Measurements from ENCODE around the gene CITED4. TPM values are rescaled to one million over a fixed set of nuclear protein-coding genes. Genes with fewer than 3 reads are reported as not detected.

Gene CITED4
- total and polyA plus RNA-seq, 9 of the 15 experiments (the other 6 are each of a cell fraction or from before 2014, with no cell fraction given) = 0.11 to 1.2 (median 0.17) TPM; not detected in 2

DNA sequence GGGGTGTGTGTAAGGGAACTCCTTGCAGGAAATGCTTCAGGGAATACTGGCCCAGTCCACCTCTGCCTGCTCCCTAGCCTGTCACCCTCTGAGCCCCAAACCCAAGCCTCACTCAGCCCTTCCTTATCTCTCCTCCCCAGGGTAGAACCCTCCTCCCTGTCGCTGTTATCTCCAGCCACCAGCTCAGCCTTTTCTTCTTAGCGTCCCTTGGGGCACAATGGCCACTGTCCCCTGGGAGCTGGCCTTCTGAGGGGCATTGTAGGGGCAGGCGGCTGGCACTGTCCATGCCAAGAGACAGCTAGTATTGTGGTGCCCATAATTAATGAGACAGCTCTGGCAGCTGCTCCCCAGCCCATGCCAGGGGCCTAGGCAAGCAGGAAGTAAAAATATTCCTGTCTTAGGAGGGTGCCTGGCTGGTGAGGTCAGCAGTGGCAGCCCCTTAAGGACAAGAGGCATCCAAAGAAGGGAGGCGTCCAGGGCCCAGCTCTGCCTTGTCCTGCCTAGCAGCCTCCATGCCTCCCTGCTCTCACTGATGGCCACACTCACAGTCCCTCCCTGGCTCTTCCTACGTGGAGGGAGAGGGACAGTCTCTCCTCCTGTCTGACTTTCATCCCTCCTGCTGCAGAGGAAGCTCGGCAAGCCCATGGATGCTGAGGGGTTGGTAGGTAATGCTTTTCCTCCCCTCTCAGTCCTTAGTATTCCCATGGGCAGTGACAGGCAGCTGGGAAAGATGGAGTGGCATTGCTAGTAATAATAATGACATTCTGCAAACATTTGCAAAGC, 41.1 kb downstream of the CITED4 start (continued):
- TF ChIP-seq ETS2 (tag; IDR thresholded peaks at IDR 0.05; ENCODE audit: borderline replicate concordance, poor library complexity, severe bottlenecking) = no peak
- peak; percentile 32; the same call in 1 of the 2 replicates for TF ChIP-seq ZSCAN29 (IDR thresholded peaks at IDR 0.05)
- peak; percentile 79; the same call in 1 of the 2 replicates for TF ChIP-seq PHF21A (IDR thresholded peaks at IDR 0.05; ENCODE audit: borderline replicate concordance, low read depth)
- no peak for TF ChIP-seq ZNF407 (IDR thresholded peaks at IDR 0.05; ENCODE audit: low read depth)
- peak; percentile 91 for TF ChIP-seq ZNF766 (CRISPR knock-in tag; conservative IDR thresholded peaks at IDR 0.05)
- peak; percentile 98 for TF ChIP-seq NBN (IDR thresholded peaks at IDR 0.05; ENCODE audit: low read depth)
- no peak; the same call in 1 of the 2 replicates for TF ChIP-seq TCFL5 (CRISPR knock-in tag; conservative IDR thresholded peaks at IDR 0.05)
- TF ChIP-seq CEBPZ (IDR thresholded peaks at IDR 0.05; ENCODE audit: borderline replicate concordance, low read depth, low read length) = no peak
- TF ChIP-seq, protein P1, sequence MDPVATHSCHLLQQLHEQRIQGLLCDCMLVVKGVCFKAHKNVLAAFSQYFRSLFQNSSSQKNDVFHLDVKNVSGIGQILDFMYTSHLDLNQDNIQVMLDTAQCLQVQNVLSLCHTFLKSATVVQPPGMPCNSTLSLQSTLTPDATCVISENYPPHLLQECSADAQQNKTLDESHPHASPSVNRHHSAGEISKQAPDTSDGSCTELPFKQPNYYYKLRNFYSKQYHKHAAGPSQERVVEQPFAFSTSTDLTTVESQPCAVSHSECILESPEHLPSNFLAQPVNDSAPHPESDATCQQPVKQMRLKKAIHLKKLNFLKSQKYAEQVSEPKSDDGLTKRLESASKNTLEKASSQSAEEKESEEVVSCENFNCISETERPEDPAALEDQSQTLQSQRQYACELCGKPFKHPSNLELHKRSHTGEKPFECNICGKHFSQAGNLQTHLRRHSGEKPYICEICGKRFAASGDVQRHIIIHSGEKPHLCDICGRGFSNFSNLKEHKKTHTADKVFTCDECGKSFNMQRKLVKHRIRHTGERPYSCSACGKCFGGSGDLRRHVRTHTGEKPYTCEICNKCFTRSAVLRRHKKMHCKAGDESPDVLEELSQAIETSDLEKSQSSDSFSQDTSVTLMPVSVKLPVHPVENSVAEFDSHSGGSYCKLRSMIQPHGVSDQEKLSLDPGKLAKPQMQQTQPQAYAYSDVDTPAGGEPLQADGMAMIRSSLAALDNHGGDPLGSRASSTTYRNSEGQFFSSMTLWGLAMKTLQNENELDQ (CRISPR knock-in tag; IDR thresholded peaks at IDR 0.05; ENCODE audit: borderline replicate concordance) = no peak
- TF ChIP-seq TAF7 (tag; IDR thresholded peaks at IDR 0.05) = no peak
- TF ChIP-seq JUNB (CRISPR knock-in tag; conservative IDR thresholded peaks at IDR 0.05) = no peak
- TF ChIP-seq BRCA1 (IDR thresholded peaks at IDR 0.05) = no peak
- no peak for TF ChIP-seq BRCA1 (CRISPR knock-in tag; IDR thresholded peaks at IDR 0.05)

All from K562 (cell line).